Osteoblast (primary cell): ENCODE measurements around the gene MICAL3. TPM values are rescaled to one million over a fixed set of nuclear protein-coding genes. Genes with fewer than 3 reads are reported as not detected.
"Not testable (repeated sequence)": the region's sequence is repeated elsewhere in the genome, so short reads cannot be mapped to it uniquely, and the experiment has no call there.

ENCODE experiments used
- DNase-seq: peaks from one replicate; pipeline ENCODE4 v3.0.0; 2011; ENCODE audit warnings: low spot score, mixed read lengths; ENCODE audit not compliant: insufficient read length; ENCODE audit errors: missing footprints
- H2AFZ ChIP-seq: 2 replicates; pipeline ENCODE4 v1.6.0; 2011; ENCODE audit warnings: mild to moderate bottlenecking, low read length
- H3K27ac ChIP-seq: 2 replicates; pipeline ENCODE4 v1.5.1; 2011; ENCODE audit warnings: mild to moderate bottlenecking, low read depth, low read length, moderate library complexity
- H3K27me3 ChIP-seq: 2 replicates; pipeline ENCODE4 v1.6.0; 2012; ENCODE audit warnings: mild to moderate bottlenecking, control low read depth, inconsistent platforms, low read length, moderate library complexity; ENCODE audit not compliant: insufficient read depth
- H3K36me3 ChIP-seq: 2 replicates; pipeline ENCODE4 v1.5.1; 2011; ENCODE audit warnings: mild to moderate bottlenecking, low read length, control low read depth, moderate library complexity; ENCODE audit not compliant: insufficient read depth
- H3K4me1 ChIP-seq: 2 replicates; pipeline ENCODE4 v1.5.1; 2011; ENCODE audit warnings: mild to moderate bottlenecking, low read length, control low read depth, moderate library complexity; ENCODE audit not compliant: insufficient read depth
- H3K4me2 ChIP-seq: 2 replicates; pipeline ENCODE4 v1.6.0; 2011; ENCODE audit warnings: mild to moderate bottlenecking, low read length; ENCODE audit not compliant: insufficient read depth
- H3K4me3 ChIP-seq: fragments of 200-600 bp; sonication (generic); 3 replicates; pipeline ENCODE4 v1.5.1; 2012; ENCODE audit warnings: mild to moderate bottlenecking, low read length, inconsistent platforms; ENCODE audit not compliant: insufficient read depth
- H3K79me2 ChIP-seq: 2 replicates; pipeline ENCODE4 v1.6.0; 2012; ENCODE audit warnings: mild to moderate bottlenecking, low read length, control low read depth, inconsistent platforms; ENCODE audit not compliant: insufficient read depth
- H3K9me3 ChIP-seq: 2 replicates; pipeline ENCODE4 v1.5.1; 2011; ENCODE audit warnings: low read depth, low read length, control low read depth
- H4K20me1 ChIP-seq: 2 replicates; pipeline ENCODE4 v1.6.0; 2012; ENCODE audit warnings: mild to moderate bottlenecking, low read length, control low read depth; ENCODE audit not compliant: insufficient read depth
- total RNA-seq: library from RNA; depleted of rRNA; stranded (reverse); fragments of >200 nt; gene quantifications from 2 replicates; pipeline ENCODE4 v1.2.3, GENCODE V29; 2012
- TF ChIP-seq, protein P1 (sequence below): IDR thresholded peaks from 2 replicates; pipeline ENCODE4 v1.5.1; 2011; ENCODE audit warnings: mild to moderate bottlenecking, low read depth, low read length, moderate library complexity; ENCODE audit errors: extremely low read depth

The MICAL3 gene
- total RNA-seq, 1 donor = 35.1 TPM

DNA sequence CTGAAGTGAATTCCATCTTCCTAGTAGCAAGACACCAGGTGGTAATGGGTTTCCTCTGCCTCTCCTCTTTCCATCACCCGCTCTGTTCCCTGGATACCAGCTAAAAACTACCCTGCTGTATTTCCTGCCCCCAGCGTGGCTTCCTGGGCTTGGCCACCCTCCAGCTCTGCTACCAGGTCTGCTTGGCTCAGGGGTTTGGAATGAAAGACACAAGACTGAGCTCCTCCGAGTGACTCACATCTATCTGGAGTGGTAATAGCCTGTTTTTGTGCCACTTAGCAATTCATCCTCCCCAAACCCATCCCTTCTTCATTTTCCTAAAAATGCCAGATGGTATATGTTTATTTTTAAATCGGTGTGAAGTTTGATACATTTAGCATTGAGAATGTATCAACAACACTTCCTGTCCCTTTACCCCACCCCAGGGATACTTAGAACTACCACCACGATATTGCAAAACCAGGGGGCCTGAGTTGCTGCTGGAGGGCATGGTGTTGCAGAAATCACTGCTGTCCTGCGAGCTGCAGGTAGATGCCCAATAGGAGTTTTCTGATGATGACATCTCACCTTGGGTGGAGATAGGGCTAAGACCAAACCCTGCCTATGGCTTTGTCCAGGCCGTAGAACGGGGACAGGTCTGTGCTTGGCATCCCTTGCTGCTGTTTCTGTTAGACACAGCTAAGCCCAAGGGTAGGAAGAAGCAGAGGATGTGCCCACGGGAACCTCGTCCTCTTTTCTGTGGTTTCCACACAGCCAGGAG is 7.5 kb upstream of the MICAL3 start:
- Histone ChIP-seq H3K27me3 (no peaks in the 10 kb centered on the region), H3K27ac (peak overlapping the region; percentile 83), H3K36me3 (no peaks in the 10 kb centered on the region), H3K4me1 (peaks cover 29% of the 10 kb centered on the region), H3K4me2 (peak overlapping the region; percentile 73), H2AFZ (peak overlapping the region; percentile 13), H3K4me3 (peak overlapping the region; percentile 27), H4K20me1 (no peaks in the 10 kb centered on the region), H3K9me3 (no peaks in the 10 kb centered on the region), H3K79me2 (no peaks in the 10 kb centered on the region)
- TF ChIP-seq, protein P1, sequence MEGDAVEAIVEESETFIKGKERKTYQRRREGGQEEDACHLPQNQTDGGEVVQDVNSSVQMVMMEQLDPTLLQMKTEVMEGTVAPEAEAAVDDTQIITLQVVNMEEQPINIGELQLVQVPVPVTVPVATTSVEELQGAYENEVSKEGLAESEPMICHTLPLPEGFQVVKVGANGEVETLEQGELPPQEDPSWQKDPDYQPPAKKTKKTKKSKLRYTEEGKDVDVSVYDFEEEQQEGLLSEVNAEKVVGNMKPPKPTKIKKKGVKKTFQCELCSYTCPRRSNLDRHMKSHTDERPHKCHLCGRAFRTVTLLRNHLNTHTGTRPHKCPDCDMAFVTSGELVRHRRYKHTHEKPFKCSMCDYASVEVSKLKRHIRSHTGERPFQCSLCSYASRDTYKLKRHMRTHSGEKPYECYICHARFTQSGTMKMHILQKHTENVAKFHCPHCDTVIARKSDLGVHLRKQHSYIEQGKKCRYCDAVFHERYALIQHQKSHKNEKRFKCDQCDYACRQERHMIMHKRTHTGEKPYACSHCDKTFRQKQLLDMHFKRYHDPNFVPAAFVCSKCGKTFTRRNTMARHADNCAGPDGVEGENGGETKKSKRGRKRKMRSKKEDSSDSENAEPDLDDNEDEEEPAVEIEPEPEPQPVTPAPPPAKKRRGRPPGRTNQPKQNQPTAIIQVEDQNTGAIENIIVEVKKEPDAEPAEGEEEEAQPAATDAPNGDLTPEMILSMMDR = no peak
- DNase-seq = peak; percentile 87

DNA sequence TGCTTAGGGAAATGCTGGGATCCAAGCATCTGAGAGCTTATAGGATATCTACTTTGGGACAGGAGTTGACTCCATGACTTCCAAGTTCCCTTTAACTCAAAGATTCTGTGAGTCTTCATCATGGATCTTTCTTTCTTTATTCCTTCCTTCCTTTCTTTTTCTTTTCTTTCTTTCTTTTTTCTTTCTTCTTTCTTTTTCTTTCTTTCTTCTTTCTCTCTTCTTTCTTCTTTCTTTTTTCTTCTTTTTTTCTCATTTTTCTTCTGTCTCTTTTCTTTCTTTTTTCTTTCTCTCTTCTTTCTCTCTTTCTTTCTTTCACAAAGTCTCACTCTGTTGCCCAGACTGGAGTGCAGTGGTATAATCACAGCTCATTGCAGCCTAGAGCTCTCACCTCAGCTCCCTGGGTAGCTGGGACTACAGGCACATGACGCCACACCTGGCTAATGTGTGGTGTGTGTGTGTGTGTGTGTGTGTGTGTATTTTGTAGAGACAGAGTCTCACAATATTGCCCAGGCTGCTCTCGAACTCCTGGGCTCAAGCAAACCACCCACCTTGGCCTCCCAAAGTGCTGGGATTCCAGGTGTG is 5.4 kb upstream of the MICAL3 start:
- TF ChIP-seq, protein P1 = no peak
- Histone ChIP-seq H4K20me1 (no peaks in the 10 kb centered on the region), H3K79me2 (no peaks in the 10 kb centered on the region), H3K4me3 (no peak overlapping the region), H3K27me3 (no peaks in the 10 kb centered on the region), H3K9me3 (no peaks in the 10 kb centered on the region), H3K27ac (no peak overlapping the region), H2AFZ (no peak overlapping the region), H3K36me3 (no peaks in the 10 kb centered on the region), H3K4me2 (no peak overlapping the region), H3K4me1 (peaks cover 31% of the 10 kb centered on the region)
- DNase-seq = no peak

DNA sequence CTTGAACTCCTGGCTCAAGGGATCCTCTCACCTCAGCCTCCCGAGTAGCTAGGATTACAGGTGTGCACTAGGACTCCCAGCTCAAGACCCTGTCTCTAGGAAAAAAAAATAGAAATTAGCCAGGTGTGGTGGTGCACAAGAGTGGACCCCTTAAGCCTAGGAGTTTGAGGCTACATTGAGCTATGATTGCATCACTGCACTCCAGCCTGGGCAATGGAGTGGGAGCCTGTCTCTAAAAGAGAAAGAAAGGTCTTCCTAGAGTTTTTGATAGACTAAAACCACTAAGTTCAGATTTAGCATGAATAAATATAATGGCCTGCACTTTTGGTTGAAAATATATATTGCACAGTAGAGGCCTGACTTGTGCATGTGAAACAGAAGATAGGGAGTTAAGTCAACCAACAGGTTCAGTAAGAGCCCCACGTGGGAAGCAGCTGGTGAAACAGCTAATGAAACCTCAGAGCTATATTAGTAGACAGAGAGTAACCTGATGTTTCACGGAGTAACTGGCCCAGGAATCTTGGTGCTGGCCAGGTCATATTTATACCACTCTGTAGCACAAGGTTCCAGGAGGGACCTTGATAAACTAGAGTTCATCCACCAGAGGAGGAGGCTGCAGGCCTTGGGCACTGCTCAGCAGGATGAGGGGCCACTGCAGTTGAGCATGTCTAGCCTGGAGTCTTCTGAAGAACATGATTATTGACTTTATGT is 4.6 kb upstream of the MICAL3 start:
- H4K20me1 ChIP-seq = no peaks in the 10 kb centered on the region
- DNase-seq = peak; percentile 37
- no peaks in the 10 kb centered on the region for H3K79me2 ChIP-seq
- TF ChIP-seq, protein P1 = no peak
- H3K4me3 ChIP-seq = no peak overlapping the region
- H2AFZ ChIP-seq = no peak overlapping the region
- H3K4me1 ChIP-seq = peaks cover 30% of the 10 kb centered on the region
- H3K27me3 ChIP-seq = no peaks in the 10 kb centered on the region
- no peaks in the 10 kb centered on the region for H3K9me3 ChIP-seq
- H3K27ac ChIP-seq = no peak overlapping the region
- H3K36me3 ChIP-seq = no peaks in the 10 kb centered on the region
- H3K4me2 ChIP-seq = no peak overlapping the region

DNA sequence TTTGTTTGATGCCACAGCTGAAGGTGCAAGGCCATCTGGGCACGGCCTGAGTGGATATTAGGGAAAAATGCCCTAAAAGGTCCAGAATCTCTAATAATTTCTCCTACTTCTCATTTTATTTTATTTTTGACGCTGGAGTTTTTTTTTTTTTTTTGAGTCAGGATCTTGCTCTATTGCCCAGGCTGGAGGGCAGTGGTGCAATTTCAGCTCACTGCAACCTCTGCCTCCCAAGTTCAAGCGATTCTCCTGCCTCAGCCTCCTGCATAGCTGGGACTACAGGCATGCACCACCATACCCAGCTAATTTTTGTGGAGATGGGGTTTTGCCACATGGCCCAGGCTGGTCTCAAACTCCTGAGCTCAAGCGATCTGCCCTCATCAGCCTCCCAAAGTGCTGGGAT is 1.5 kb upstream of the MICAL3 start:
- H3K79me2 ChIP-seq, DNase-seq, H3K4me3 ChIP-seq, H3K9me3 ChIP-seq, H3K27me3 ChIP-seq, H2AFZ ChIP-seq, H3K36me3 ChIP-seq, H3K4me2 ChIP-seq, H4K20me1 ChIP-seq, H3K27ac ChIP-seq: not testable (repeated sequence)
- peaks cover 18% of the 10 kb centered on the region for H3K4me1 ChIP-seq
